ENCODE results near the gene SETD1B.
A peak's percentile ranks its signal among the peaks of the same experiment; 100 is the strongest.
"Not testable (repeated sequence)": the region's sequence is repeated elsewhere in the genome, so short reads cannot be mapped to it uniquely, and the experiment has no call there.

SETD1B gene

DNA sequence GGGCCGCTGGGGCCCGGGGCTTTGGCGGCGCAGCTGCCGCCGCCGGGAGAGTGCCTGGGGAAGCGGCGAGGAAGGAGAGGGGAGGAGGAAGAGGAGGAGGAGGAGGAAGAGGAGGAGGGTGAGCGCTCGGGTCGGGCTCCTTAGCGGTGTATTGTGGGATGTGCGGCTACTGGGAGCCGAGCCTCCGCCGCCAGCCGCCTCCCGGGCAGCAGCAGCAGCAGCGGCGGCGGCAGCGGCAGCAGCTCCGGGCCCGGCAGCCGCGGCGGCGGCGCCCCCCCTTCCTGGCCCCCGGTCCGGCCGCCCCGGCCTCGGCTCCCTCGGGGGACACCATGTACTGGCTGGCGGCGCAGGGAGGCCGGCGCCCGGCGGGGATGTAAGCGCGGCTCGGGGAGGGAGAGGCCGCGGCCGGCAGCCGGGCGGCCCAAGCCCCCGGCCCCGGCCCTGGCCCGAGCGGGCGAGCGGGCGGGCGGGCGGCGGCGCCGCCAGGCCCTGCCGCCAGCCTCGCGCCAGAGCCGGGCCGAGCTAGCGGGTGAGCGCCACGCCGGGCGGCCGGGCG, at the start of gene SETD1B:
TSS of gene SETD1B (plus strand) at position 149 of the 556 bp plus-strand sequence. CDS start 729 bp downstream, outside the sequence.
- peak; percentile 65 for DNase-seq

DNA sequence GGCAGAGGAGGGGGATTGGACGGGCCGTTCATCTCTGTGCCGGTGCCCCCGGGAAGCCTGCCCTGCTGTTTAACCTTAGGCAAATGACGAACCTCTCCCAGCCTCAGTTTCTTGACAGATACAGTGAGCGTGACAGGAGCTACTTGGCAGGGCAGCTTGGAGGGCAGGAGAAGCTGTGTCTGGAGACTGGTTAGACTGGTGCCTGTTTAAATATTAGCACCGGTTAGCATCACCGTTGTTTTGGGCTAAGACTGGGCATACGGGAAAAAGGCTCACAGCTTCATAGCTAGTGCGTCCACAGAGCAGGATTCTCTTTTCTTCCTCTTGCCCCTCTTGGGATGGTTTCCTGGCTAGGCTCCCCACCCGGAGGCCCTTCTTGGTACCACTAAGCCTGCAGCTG, 49.0 kb upstream of the SETD1B start:
- no peak for DNase-seq

DNA sequence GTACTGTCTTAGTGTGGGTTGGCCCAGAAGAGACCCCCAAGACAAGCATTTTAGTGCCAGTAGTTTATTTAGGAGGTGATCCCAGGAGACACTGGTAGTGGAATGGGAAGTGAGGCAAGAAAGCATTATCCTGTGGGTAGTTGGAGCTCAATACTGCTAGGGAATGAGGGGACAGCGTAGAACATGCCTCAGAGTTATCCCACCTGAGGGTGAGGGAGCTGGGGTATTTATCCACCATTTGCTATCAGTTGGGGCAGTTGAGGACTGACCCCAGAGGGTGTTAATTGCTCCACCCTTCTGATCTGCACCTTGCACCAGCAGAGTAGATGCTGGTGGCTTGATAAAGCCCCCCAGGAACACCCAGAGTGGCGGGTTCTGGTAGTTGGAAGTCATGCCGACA, 48.2 kb upstream of the SETD1B start:
- DNase-seq = no peak

DNA sequence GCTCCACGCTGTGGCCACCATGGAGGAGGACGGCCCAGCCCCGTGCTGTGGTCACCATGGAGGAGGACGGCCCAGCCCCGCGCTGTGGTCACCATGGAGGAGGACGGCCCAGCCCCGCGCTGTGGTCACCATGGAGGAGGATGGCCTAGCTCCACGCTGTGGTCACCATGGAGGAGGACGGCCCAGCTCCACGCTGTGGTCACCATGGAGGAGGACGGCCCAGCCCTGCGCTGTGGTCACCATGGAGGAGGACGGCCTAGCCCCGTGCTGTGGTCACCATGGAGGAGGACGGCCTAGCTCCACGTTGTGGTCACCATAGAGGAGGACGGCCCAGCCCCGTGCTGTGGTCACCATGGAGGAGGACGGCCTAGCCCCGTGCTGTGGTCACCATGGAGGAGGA, 45.3 kb upstream of the SETD1B start:
- not testable (repeated sequence) for DNase-seq

DNA sequence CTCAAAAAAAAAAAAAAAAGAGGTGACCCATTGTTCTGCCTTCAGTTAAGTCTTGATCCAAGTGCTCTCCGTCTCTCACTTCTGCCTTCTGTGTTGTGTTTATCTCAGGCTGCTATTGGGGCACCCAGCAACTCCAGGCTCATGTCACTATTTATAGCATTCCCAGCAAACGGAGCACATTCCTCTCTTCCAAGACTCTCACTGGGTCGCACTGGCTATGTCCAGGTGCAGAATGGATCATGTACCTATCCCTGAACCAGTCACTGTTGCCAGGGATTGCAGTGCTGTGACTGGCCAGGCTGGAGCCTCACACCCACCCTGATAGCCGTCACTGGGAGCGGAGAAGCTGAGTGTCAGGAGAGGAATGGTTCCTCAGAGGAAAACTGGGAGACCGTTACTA, 41.5 kb upstream of the SETD1B start:
- no peak for DNase-seq

DNA sequence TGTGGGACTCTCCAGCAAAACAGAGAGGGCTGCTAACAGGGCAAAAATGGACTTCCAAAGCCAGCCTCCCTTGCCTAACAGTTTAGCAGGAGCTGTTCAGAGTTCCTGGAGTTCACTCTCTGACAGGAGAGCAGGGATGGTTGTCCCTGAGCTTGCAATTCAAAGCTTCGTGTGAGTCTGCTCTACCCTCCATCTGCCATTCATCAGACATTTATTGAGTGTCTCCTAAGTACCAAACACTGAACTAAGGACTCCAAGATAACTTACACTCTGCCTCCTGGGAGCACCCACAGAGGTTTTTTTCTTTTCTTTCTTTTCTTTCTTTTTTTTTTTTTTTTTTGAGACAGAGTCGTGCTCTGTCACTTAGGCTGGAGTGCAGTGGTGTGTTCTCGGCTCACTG, 39.0 kb upstream of the SETD1B start:
- no peak for DNase-seq

DNA sequence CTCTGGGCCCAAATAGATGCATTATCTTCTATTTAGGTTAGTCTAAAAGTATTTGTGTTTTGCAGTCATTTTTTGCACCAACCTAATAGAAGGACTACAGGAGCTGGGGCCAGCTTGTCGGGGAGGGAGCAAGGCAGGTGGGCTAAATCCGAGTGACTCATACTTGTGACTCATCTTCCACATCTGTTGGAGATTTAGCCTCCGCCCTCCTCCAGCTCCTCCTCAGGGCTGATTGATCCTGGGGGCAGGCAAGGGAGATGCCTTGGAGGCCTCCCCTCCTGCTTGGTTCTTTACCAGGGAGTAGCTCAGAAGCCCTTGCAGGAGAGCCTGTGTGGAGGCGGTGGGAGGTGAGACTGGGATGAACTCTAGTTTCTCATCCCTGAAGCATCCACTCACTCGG, 38.2 kb upstream of the SETD1B start:
- DNase-seq = no peak

DNA sequence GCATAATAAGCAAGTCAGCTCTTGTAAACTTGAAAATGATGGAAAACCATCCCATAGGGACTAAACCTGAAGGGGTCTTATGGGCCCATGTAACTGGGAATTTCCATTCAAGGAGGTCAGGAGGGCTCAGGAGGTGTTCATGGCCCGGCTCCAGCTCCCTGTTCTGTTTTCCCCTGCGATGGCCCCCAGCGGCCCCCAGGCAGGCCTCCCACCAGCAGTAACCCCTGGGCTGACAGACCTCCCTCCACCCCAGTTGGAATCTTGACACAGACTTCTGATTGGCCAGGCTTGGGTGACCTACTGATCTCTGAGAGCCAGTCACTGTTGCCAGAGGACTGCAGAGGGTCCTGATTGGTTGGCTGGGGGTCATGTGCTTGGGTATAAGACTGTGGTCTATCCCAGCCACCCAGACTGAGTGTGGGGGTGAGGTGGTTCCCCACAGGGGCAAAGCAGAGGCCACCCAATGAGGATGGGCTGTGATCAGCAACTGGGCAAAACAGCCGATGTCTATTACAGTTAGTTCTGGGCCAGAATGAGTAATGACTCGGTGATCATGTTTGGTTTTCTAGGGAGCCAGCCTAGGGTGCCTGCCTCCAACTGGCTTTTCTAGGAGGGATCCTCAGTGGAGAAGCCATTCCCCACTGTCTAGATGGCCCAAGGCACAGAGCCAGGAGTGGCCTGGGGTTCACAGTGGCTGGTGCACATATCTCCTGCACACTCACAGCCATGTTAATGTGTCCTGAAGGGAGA, 37.3 kb upstream of the SETD1B start:
- DNase-seq = no peak

DNA sequence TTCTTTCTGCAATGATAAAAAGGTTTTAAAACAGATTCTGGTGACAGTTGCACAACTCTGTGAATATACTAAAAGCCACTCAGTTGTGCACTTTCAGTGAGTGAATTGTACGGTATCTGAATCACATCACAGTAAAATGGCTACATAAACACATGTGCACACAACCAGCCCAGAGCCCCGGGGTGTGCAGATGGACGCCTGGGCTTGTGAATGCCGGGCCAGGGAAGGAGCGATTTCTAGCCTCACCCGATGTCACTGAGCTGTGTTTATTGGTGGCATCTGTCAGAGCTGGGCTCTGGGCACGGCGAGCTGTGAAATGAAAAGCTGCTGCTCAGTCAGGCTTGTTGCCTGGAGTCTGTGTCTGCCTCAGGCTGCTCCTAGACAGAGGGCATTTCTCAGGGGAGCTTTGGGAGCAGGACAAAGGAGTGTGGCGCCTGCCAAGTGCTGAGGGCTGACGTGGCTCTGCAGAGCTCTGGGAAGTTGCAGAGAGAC, 36.2 kb upstream of the SETD1B start:
- no peak for DNase-seq

DNA sequence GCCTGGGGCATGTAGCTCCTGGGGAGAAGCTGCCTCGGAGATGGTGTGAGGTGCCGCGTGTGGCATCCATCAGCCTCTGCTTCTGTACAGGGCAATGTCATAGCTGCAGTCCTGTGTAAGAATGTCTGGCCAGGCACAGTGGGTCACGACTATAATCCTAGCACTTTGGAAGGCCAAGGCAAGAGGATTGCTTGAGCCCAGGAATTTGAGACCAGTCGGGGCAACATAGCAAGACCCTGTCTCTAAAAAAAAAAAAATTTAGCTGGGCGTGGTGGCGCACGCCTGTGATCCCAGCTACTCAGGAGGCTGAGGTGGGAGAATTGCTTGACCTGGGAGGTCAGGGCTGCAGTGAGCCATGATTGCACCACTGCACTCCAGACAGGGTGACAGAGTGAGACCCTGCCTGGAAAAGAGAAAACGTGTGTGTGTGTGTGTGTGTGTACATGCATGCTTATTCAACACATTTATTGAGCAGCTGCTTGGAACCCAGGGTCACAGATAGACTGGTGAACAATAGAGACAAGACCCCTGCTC, 34.4 kb upstream of the SETD1B start:
- DNase-seq = no peak

DNA sequence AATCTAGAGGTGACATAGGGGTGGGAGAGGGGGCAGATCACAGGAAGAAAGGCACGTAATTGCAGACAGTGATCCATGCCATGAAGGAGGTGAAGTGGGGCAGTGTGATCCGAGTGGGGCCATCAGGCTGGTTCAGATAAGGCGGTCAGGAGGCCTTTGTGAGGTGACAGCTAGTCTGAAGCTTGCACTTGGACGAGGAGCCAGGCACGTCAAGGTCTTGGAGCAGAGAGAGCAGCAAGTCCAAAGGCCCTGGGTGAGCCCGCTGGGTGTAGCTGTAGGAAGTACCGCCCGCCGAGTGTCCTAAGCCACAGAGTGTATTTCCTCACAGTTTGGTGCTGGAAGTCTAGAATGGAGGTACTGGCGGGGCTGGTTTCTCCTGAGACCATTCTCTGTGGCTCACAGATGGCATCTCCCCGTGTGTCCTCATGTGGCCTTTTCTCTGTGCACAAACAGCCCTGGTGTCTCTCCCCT, 33.9 kb upstream of the SETD1B start:
- no peak for DNase-seq

DNA sequence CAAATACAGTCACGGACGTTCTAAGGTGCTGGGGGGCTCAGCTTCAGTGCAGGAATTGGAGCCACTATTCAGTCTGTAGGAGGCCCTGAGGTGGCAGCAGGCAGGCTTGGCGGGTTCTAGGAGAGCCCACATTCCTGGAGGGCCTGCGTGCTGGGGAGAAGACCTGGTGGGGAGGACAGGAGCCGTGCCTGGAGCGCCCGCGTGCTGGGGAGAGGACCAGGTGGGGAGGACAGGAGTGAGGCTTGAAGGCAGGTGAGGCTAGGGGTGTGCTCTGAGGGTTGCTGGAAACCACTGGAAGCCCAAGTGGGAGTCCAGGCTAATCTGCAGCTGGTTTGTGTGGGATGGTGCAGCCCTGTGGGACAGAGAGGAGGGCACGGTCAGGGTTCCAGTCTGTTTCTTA, 33.4 kb upstream of the SETD1B start:
- DNase-seq = no peak

DNA sequence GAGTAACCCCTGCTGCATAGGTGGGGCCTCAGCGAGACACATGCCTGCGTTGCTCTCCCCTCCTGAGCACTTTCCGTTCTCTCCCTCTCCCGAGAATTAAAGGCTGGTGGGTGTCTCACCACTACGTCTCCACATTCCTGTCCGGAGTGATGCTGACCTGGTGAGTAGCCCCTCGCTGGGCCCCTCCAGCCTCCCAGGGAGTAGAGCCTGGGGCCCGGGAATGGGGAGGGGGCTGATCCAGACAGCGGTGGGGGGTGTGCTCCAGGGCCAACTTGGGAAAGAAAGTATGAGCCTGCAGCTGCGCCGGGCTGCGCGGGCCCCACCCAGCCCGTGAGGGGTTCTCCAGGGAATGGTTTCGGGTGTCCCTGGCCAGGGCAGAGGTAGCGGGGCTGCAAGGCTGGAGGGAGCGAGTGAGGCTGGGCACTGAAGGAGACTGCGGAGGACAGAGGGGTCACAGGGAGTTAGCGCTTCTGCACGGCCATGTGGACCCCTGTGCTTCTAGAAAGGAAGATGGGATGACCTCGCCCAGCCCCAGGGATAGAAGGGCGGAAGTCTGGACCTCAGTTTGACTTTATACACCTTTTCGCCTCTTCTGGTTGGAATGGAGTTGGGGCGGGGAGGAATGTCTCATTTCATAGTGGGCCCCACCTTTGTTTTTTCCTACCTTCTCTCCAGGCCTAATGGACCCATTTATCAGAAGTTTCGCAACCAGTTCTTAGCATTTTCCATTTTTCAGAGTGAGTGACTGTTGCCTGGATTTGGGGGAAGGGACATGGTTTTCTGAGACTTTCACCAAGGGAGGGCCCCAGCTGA, 32.8 kb upstream of the SETD1B start:
- DNase-seq = no peak

DNA sequence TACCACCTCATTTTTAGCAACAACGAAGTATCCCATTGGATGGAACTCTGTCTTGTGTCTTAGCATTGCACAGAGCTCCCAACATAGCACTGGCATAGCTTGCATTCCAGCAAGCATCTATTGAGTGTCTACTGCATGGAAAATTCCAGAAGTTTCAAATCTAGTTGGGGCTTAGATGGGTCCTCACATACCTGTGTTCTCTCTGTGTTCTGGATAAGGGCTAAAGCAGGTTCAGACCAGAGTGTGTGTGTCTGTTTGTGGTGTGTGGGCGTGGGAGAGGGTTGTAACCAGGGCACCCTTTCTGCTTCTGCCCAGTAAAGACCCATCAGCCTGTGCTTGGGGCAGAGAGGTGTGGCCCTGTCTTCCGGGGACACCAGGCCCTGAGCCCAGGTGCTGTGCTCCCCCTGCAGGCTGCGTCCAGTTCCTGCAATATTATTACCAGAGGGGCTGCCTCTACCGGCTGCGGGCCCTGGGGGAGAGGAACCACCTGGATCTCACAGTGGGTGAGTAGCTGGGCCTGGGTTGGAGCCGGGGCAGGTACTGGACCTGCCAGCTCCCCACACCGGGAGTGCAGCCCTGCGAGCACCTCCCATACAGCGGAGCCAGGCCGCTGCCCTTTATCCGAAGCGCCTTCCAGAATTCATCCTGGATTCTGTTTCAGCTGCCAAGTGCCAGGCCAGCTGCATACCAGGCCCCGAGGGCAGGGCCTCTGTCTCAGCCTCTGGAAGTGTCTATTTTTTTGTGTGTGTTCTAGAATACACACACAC, 30.6 kb upstream of the SETD1B start:
- peak; percentile 84 for DNase-seq

DNA sequence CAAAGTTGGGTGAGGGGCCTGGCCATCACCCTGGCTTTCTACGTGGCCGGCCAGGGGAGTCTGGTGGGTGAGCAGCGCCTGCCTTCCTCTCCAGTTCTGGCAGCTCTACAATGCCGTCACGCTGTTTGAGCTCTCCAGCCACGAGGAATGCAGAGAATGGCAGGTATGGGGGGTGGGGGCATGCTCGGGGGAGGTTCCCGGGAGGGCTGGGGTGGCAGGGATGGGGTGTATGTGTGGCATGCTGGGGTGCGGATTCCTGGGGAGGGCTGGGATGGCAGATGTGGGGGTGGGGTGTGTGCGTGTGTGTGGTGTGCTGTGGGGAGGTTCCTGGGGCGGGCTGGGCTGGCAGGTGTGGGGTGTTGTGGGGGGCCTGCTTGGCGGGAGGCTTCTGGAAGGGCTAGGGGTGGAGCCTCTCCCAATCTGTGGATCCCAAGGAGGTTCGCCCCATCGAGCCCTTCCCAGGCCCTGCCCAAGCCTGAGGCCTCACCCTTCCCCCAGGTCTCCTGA, 28.8 kb upstream of the SETD1B start:
- no peak for DNase-seq

DNA sequence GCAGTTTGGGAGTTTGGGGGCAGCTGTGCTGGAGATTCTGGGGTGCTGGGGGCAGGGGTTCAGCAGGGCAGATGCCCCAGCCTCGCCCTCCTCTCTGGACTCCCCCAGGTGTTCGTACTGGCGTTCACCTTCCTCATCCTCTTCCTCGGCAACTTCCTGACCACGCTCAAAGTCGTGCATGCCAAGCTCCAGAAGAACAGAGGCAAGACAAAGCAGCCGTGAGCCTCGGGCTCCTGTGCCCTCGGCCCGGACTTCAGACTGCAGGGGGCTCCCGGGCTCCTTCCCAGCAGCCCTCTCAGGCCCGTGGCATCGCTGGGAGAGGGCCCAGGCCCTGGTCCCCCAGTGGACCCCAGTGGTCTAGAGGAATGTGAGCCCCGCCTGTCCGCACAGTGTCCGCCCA, 28.3 kb upstream of the SETD1B start:
- no peak for DNase-seq

DNA sequence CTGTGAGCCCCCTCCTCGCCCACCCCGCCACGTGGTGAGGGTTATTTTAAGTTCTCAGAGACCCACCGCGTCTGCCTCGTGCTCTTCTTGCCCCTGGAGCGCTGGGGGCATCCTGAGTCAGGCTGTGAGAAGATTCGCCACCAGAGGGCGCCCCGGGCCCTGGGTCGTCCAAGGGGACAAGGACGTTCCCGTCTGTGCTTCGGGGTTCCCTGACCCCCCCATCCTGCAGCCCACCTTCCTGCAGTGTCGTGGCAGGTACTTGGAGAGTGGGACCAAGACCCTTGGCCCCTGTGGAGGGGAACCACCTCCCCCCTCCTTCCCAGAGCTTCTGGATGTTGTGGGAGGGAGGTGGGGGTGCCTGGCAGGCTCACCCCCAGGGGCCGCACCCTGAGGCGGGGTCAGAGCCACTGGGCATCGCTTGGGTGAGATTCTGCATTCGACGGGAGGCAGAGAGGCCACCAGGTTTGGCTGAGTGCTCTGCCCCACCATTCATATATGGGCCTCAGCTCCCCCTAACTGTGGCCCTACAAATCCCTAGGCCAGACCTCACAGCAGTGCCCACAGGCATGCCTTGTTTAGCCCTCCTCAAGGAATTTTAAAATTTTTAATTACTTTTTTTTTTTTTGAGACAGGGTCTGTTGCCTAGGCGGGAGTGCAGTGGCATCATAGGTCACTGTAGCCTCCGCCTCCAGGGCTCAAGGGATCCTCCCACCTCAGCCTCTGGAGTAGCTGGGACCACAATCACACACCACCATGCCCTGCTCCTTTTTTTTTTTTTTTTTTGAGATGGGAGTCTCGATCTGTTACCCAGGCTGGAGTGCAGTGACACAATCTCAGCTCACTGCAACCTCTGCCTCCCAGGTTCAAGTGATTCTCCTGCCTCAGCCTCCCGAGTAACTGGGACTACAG, 27.4 kb upstream of the SETD1B start:
- peak; percentile 89 for DNase-seq

DNA sequence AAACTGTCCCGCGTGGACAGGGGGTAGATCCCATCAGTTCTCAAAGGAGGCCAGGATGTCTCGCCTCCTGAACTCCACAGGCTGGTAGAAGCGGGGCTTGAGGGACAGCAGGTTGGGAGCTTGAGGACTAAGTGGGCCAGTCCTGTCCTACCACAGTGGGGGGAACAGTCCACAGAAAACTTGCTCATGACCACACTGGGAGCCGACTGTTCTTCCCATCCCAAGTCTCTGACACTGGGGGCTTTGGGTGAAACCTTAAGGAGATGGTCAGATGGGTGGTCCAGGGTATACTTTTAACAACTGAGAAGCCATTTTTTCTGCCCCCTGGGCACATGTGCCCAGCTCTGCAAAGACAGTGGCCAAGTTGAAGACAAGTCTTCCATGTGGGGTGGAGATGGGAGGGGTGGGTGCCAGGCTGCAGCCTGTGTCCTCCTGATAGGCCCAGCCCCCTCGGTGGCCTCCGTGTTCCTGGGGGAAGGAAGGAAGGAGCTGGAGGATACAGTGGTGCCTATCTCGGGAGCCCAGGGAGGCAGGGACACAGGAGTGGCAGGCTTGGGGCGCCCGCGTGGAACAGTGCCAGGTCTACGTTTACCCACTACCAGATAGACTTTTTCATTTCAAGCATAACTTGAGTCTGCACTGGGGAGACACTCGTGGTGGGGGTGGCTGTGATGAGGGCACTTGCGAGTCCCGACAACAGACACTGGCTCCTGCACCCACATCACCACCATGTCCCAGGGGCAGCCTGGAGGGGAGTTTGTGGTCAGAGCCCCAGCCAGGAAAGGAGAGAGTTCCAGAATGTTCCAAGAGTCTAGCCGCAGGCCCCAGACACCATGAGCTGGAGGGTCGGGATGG, 25.0 kb upstream of the SETD1B start:
- DNase-seq = no peak

DNA sequence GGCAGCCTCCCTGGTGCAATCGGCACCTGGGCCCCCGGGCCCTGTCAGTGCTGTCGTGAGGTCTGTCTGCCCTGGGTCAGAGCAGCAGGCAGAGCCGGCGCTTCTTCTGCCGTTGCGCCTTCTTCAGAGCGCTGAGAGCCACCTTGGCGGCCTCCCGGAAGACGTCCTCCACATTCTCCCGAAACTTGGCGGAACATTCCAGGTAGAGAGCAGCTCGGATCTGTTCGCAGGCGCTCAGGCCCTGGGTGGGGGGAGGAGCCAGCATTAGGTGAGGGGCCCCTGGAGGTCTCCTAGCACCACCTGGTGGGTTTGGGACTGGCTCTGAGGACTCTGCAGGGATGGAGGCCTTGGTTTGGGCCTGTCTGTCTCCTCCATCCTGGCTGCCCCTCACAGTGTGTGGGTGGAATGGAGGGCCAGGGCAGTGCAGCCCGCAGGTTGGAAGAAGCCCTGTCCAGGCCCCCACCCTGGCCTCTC, 24.4 kb upstream of the SETD1B start:
- DNase-seq = no peak

DNA sequence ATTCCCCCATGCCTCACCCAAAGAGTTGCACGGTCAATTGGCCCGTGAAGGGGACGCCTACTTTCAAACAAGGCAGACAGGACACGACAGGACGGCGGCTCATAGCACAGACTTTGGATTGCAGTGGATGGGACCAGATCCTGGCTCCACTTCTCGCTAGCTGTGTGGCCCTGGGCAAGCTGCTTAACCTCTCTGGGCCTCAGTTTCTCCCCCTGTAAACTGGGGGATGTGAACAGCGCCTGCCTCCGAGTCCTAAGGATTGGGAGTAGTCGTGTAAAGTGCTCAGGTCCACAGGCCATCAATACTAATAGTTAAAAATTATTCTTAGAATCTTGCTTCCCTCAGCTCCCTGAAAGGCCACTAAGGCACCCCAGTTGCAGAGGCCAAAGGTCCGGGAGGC, 23.4 kb upstream of the SETD1B start:
- no peak for DNase-seq
